ENCODE data around the gene TBC1D8. TPM values are rescaled to one million over a fixed set of nuclear protein-coding genes. Genes with fewer than 3 reads are reported as not detected.
"Not testable (repeated sequence)": the region's sequence is repeated elsewhere in the genome, so short reads cannot be mapped to it uniquely, and the experiment has no call there.

TBC1D8 gene
- total and polyA plus RNA-seq, 9 of the 15 experiments (the other 6 are each of a cell fraction or from before 2014, with no cell fraction given), result 0.36 to 1.3 (median 0.82) TPM

- no peak for TF ChIP-seq MAZ (CRISPR knock-in tag; conservative IDR thresholded peaks at IDR 0.05 in 1 of 2, IDR thresholded peaks at IDR 0.05 in 1 of 2)
- TF ChIP-seq YBX1 (IDR thresholded peaks at IDR 0.05), result no peak
- no peak for TF ChIP-seq RBM15 (IDR thresholded peaks at IDR 0.05; ENCODE audit: insufficient read depth, low read length)
- TF ChIP-seq PHB (CRISPR knock-in tag; IDR thresholded peaks at IDR 0.05), result no peak
- TF ChIP-seq MCM3 (IDR thresholded peaks at IDR 0.05), result no peak
- TF ChIP-seq ZNF740 (CRISPR knock-in tag; IDR thresholded peaks at IDR 0.05), result no peak
- no peak for TF ChIP-seq ZNF740 (tag; IDR thresholded peaks at IDR 0.05)
- no peak for TF ChIP-seq C11orf30 (IDR thresholded peaks at IDR 0.05; ENCODE audit: low read depth)
Measured at GRCh38 chr2:101052147-101052546, 99.0 kb downstream of the TBC1D8 start (continued).

GRCh38 chr2:101050886-101051285 is 100.3 kb downstream of the TBC1D8 start:
- H3K9ac ChIP-seq (ENCODE audit: insufficient read depth in 1 of 2, low read depth in 2 of 2, low read length in 2 of 2); H3K4me2 ChIP-seq (ENCODE audit: insufficient read depth, low read length); in situ Hi-C loops (cut with MboI); H4K20me1 ChIP-seq (replicated peaks; ENCODE audit: control insufficient read depth, insufficient read depth, low read length); DNase-seq (ENCODE audit: extremely low read depth in 1 of 4, low spot score in 3 of 4); H3K4me3 ChIP-seq; H3K27ac ChIP-seq (ENCODE audit: extremely low read depth, low read depth, low read length); H3K9me1 ChIP-seq (ENCODE audit: control insufficient read depth, insufficient read depth, low read length); H2AFZ ChIP-seq (ENCODE audit: low read depth, low read length); ATAC-seq; POLR2A ChIA-PET; BruUV-seq (replicated peaks); H3K79me2 ChIP-seq (ENCODE audit: control insufficient read depth, insufficient read depth, low read length); H3K4me1 ChIP-seq (replicated peaks in 1 of 2; ENCODE audit: control insufficient read depth in 2 of 2, insufficient read depth in 2 of 2, low read length in 2 of 2); FAIRE-seq; H3K36me3 ChIP-seq (ENCODE audit: control insufficient read depth, insufficient read depth, low read length); intact Hi-C loops (cut with micrococcal nuclease); CTCF ChIA-PET (ENCODE audit: low intra/inter-chr PET ratio); H3K9me3 ChIP-seq (replicated peaks; ENCODE audit: control insufficient read depth, insufficient read depth, low read depth, low read length): not testable (repeated sequence)
- 5% methylated on average over 6 of the region's 6 CpGs for WGBS (ENCODE audit: insufficient coverage, low coverage, missing lambda C conversion rate)
- peak; percentile 54 for TF ChIP-seq ZNF146 (CRISPR knock-in tag; IDR thresholded peaks at IDR 0.05; ENCODE audit: unreplicated experiment)
- peaks cover 17 to 57% of the 10 kb centered on the region in 2 experiments for H3K27me3 ChIP-seq (ENCODE audit: control insufficient read depth in 2 of 2, insufficient read depth in 2 of 2, low read length in 2 of 2)

Data from K562 (cell line).